Duodenal mucosa (tissue), 2 donors: ENCODE measurements around the gene ZDHHC1.
"Not testable (repeated sequence)": the region's sequence is repeated elsewhere in the genome, so short reads cannot be mapped to it uniquely, and the experiment has no call there.

Experiments used
- H3K27ac ChIP-seq: one replicate; pipeline ENCODE4 v1.7.0; 2013; ENCODE audit warnings: low read depth, low read length
- H3K27me3 ChIP-seq, 2 donors: one replicate each; pipeline ENCODE4 v1.7.0; 2013; ENCODE audit warnings: low read length in 2 of 2, control low read depth in 1 of 2; ENCODE audit not compliant: insufficient read depth in 2 of 2, control insufficient read depth in 1 of 2
- H3K36me3 ChIP-seq, 2 donors: one replicate each; pipeline ENCODE4 v1.7.0; 2013; ENCODE audit warnings: low read length in 2 of 2, control low read depth in 1 of 2; ENCODE audit not compliant: insufficient read depth in 2 of 2, control insufficient read depth in 1 of 2
- H3K4me1 ChIP-seq, 2 donors: one replicate each; pipeline ENCODE4 v1.7.0; 2013; ENCODE audit warnings: low read length in 2 of 2, control low read depth in 1 of 2; ENCODE audit not compliant: insufficient read depth in 2 of 2, control insufficient read depth in 1 of 2
- H3K4me3 ChIP-seq, 2 donors: one replicate each; pipeline ENCODE4 v1.7.0; 2013; ENCODE audit warnings: low read length in 2 of 2, low read depth in 1 of 2
- H3K9ac ChIP-seq, 2 donors: one replicate each; pipeline ENCODE4 v1.7.0; 2013; ENCODE audit warnings: low read length in 2 of 2, low read depth in 1 of 2
- H3K9me3 ChIP-seq, 2 donors: one replicate each; pipeline ENCODE4 v1.7.0; 2013; ENCODE audit warnings: low read length in 2 of 2, control low read depth in 1 of 2; ENCODE audit not compliant: control insufficient read depth in 1 of 2

The ZDHHC1 gene

GRCh38 chr16:67389911-67390815 is 26.1 kb downstream of the ZDHHC1 start:
- Histone ChIP-seq H3K27me3 (peaks cover 0 to 3% of the 10 kb centered on the region in 2 donors), H3K4me3 (no peak overlapping the region), H3K9me3 (no peaks in the 10 kb centered on the region), H3K4me1 (peaks cover 9 to 42% of the 10 kb centered on the region in 2 donors), H3K27ac (no peak overlapping the region), H3K9ac (no peak overlapping the region), H3K36me3 (no peaks in the 10 kb centered on the region)

DNA sequence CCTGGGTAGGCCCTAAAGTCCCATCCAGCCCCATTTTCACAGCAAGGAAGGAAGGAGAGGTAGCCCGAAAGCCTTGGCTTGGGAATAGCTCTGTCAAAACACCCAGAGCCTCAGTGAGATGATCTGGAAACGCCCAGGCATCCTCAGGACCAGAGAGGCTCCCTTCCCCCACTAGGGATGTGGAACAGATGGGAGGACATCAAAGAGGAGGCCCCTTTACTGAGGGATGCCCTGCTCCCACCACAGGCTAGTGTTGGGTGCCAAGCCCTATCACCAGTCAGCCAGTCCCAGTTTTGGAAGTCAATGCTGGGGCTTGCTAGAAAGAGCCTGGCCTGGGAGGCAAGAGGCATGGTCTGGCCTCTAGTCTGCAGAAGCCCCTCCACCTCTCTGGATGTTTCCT is 27.7 kb downstream of the ZDHHC1 start:
- Histone ChIP-seq H3K27me3 (no peaks in the 10 kb centered on the region), H3K4me3 (no peak overlapping the region), H3K4me1 (peaks cover under 1 to 32% of the 10 kb centered on the region in 2 donors), H3K27ac (no peak overlapping the region), H3K9ac (no peak overlapping the region), H3K9me3 (no peaks in the 10 kb centered on the region), H3K36me3 (no peaks in the 10 kb centered on the region)

- Histone ChIP-seq H3K27me3 (no peaks in the 10 kb centered on the region), H3K9me3 (no peaks in the 10 kb centered on the region), H3K36me3 (no peaks in the 10 kb centered on the region), H3K27ac (no peak overlapping the region), H3K4me3 (no peak overlapping the region), H3K4me1 (peaks cover 0 to 32% of the 10 kb centered on the region in 2 donors), H3K9ac (no peak overlapping the region)
These were observed 28.1 kb downstream of the ZDHHC1 start for GRCh38 chr16:67388191-67388590.

GRCh38 chr16:67387479-67388079 is 28.7 kb downstream of the ZDHHC1 start:
- H3K9ac ChIP-seq, result no peak overlapping the region
- no peak overlapping the region for H3K27ac ChIP-seq
- H3K27me3 ChIP-seq, result no peaks in the 10 kb centered on the region
- peaks cover 0 to 26% of the 10 kb centered on the region in 2 donors for H3K4me1 ChIP-seq
- no peaks in the 10 kb centered on the region for H3K36me3 ChIP-seq
- H3K9me3 ChIP-seq, result no peaks in the 10 kb centered on the region
- H3K4me3 ChIP-seq, result no peak overlapping the region

DNA sequence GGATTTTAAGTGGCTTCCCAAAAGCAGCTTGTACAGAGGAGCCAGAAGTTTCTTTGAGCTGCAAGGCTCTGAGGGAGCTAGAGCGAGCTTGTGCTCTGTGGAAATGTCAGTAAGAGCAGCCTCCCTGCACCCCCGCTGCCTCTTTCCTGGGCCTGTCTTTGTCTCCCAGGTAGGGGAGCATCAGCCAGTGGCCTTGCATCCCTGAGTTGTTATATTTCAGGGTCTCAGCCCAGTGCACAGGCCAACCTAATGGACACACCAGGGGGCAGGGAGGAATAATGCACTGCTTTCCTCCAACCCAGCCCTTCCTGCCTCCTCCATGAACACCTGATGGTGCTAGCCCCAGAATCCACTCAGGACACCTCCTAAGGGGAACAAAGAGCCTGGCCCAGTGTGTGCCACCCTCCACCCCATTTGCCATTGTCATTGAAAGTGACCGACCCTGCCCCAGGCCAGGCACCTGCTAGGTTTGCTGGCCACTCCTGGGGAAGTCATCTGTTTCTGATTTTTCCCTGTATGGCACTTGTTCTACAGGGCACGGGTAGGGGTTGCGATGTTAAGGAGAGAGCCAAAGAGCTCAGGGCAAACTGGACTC is 29.3 kb downstream of the ZDHHC1 start:
- no peaks in the 10 kb centered on the region for H3K27me3 ChIP-seq

GRCh38 chr16:67384778-67385510 is 31.3 kb downstream of the ZDHHC1 start:
- Histone ChIP-seq H3K4me1 (peaks cover 0 to 4% of the 10 kb centered on the region in 2 donors), H3K36me3 (no peaks in the 10 kb centered on the region), H3K27me3 (no peaks in the 10 kb centered on the region), H3K27ac (no peak overlapping the region), H3K9me3 (no peaks in the 10 kb centered on the region), H3K4me3 (no peak overlapping the region), H3K9ac (no peak overlapping the region)

More for the DNA sequence above, 29.3 kb downstream of the ZDHHC1 start:
- H3K36me3 ChIP-seq, result no peaks in the 10 kb centered on the region
- peaks cover 0 to 20% of the 10 kb centered on the region in 2 donors for H3K4me1 ChIP-seq
- no peak overlapping the region for H3K4me3 ChIP-seq
- H3K9ac ChIP-seq, result no peak overlapping the region
- no peaks in the 10 kb centered on the region for H3K9me3 ChIP-seq
- H3K27ac ChIP-seq, result no peak overlapping the region

GRCh38 chr16:67383284-67383683 is 33.0 kb downstream of the ZDHHC1 start:
- Histone ChIP-seq H3K4me1 (no peaks in the 10 kb centered on the region), H3K27me3 (no peaks in the 10 kb centered on the region), H3K4me3 (no peak overlapping the region), H3K9me3 (no peaks in the 10 kb centered on the region), H3K36me3 (no peaks in the 10 kb centered on the region), H3K27ac (no peak overlapping the region), H3K9ac (no peak overlapping the region)

DNA sequence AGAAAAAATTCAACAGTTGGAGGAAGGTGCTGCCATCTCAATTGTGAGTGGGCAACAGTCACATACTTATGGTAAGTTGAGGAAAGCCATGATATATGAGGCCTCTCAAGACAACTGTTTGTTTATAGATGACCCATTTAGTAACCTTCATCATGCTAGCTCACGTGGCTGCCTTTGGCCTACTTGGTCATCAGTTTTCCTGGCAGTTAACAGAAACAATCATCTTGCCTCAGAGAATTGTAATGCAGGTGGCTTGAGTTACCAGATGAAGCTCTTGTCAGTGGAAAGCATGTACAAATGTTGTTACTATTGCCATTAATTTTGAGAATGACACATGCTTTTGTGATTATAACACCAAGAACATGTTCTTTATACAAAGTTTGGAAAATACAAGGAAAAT is 37.6 kb downstream of the ZDHHC1 start:
- no peaks in the 10 kb centered on the region for H3K4me1 ChIP-seq
- peaks cover 0 to 3% of the 10 kb centered on the region in 2 donors for H3K27me3 ChIP-seq
- H3K27ac ChIP-seq, result no peak overlapping the region
- H3K9ac ChIP-seq, result no peak overlapping the region
- no peaks in the 10 kb centered on the region for H3K36me3 ChIP-seq
- H3K9me3 ChIP-seq, result no peaks in the 10 kb centered on the region
- H3K4me3 ChIP-seq, result no peak overlapping the region

- not testable (repeated sequence) for H3K9me3 ChIP-seq, H3K36me3 ChIP-seq, H3K27me3 ChIP-seq
These were observed 40.3 kb downstream of the ZDHHC1 start for GRCh38 chr16:67376012-67376411.

More at GRCh38 chr16:67376012-67376411, 40.3 kb downstream of the ZDHHC1 start:
- H3K4me3 ChIP-seq, H3K9ac ChIP-seq, H3K4me1 ChIP-seq, H3K27ac ChIP-seq: not testable (repeated sequence)
